Right hindlimb (tissue), 1 donor: Measurements from ENCODE around the gene ERMARD.
A peak's percentile ranks its signal among the peaks of the same experiment; 100 is the strongest.

Source experiments
- DNase-seq: peaks from one replicate; pipeline ENCODE4 v3.0.0-alpha.2; 2018

Gene ERMARD

GRCh38 chr6:169751242-169752073 lies at the start of gene ERMARD, which contains the start of gene DYNLT2:
Gene ERMARD (plus strand): TSS chr6:169751622. CDS start chr6:169751658, 36 bp downstream.
Gene DYNLT2 (minus strand): TSS chr6:169751572. CDS start chr6:169751458, 114 bp downstream.
- DNase-seq = peak; percentile 96

DNA sequence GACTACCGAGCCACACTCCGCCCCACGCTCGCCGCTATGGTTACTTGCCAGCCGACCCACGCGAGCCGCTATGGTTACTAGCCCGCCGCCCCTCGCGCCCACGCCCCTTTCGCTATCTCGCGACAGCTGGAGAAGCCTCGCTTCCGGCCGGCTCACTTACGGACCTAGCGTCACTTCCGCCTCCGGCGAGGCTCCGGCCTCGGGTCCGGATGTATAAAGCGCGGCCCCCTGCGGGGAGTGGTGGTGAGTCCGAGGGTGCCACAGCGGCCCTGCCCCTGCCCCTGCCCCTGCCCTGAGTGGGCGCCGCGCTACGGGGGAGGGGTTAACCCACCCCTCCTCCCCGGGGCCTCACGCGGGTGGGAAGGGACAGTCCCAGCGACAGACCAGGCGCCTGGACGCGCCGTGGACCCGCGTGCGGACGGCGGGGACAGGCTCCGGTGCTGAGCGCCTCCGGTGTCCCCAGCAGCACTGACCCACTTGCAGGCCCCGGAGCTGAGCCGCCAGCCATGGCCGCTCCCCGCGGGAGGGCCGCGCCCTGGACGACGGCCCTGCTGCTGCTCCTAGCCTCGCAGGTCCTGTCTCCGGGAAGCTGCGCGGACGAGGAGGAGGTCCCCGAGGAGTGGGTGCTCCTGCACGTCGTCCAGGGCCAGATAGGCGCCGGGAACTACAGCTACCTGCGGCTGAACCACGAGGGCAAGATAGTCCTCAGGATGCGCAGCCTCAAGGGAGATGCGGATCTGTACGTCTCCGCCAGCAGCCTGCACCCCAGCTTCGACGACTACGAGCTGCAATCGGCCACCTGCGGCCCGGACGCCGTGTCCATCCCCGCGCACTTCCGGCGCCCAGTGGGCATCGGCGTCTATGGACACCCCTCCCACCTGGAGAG lies 49.2 kb upstream of the ERMARD start, which contains the start of the genes C6orf120 and WDR27:
C6orf120 (plus strand) TSS at position 173 of the 886 bp plus-strand sequence; CDS start at position 507, 334 bp downstream.
WDR27 (minus strand) TSS at position 76 of the 886 bp plus-strand sequence. CDS start 13,024 bp downstream, outside the sequence.
- DNase-seq = peak; percentile 97

DNA sequence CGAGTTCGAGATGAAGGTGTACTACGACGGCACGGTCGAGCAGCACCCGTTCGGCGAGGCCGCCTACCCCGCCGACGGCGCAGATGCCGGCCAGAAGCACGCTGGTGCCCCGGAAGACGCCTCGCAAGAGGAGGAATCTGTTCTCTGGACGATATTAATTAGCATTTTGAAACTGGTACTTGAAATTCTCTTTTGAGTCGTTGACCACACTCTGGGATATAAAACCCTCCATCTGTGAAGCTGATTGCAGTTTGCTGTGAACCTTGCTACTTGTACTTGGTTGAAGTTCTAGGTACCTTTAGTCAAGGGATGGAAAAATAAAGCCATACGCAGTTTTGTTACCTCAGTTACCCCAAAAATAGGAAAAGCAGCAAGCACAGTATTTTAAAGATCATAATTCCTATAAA lies 48.6 kb upstream of the ERMARD start:
- DNase-seq = no peak

- no peak for DNase-seq
Measured at GRCh38 chr6:169707772-169708171, 43.6 kb upstream of the ERMARD start.

- no peak for DNase-seq
Measured at GRCh38 chr6:169709293-169709692, 42.1 kb upstream of the ERMARD start.

DNA sequence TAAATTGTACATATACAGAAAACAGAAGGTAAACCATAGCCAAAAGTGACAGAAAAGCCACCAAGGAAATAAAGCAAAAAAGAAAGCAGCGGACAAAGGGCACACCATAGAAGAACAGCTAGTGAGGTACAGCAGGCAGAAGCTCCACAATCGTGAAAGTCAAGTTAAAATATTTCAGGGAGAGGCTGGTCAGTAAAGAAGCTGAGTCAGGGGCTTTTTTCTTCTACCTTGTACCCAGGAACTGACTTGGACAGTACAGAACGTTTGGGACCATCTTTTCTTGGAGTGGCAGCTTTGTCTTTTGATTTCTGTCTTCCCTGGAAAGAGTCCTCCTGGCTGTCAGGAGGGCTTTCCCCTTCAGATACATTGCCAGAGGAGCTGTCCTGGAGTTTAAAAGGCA lies 41.4 kb upstream of the ERMARD start:
- DNase-seq = no peak

DNA sequence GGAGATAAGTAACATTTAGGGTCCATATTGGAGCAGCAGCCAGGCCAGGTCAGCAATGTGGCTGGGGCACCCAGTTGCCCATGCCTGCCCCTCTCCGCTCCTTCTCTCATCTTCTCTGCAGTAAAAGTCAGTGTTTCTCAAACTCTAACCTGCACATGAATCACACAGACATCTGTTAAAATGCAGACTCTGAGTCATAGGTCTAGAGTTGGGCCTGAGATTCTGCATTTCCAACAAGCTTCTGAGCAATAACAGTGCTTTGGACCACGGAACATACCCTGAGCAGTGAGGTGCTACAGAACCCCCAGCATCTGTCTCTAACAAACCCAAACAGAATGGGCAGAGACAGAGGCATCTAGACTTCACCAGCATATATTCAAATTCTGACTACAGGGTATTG lies 37.2 kb upstream of the ERMARD start:
- DNase-seq = no peak

DNA sequence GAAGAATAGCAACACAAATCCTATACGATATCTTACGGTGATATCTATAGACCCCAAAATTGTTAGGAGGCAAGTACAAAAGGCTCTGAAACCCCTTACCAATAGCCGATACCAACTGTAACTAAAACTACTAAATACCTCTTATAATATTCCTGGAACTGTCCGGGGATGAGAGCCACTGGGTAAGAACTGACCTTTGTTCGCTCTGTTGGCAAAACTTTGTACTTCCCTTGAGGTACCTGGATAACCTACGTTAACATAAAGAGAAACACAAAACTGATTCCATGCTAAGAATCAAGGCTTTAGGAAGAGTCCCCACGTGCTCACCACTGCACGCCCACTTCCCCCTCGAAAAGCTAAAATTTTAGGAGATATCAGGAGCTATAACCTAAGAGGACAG lies 36.8 kb upstream of the ERMARD start:
- DNase-seq = no peak

DNA sequence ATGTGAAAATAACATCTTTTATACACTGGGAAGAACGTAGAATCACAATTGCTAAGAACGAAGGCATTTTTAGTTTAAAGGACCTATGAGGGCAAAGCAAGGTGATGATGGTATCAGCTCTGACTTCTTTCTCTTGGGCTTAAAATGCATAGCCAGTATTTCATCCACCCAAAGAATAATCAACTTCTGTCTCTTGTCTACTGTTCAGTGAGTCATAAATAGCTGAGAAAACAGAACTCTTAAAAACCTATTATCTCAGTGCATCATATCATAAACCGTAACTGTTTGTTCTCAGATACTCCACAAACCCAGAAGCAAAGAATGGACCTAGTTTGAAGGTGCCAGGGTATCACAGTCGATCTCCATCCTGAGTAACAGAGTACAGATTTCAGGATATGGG lies 32.3 kb upstream of the ERMARD start:
- no peak for DNase-seq

- no peak for DNase-seq
Measured at GRCh38 chr6:169720207-169720855, 31.1 kb upstream of the ERMARD start.

- peak; percentile 54 for DNase-seq
Measured at GRCh38 chr6:169722362-169723199, 28.8 kb upstream of the ERMARD start.

DNA sequence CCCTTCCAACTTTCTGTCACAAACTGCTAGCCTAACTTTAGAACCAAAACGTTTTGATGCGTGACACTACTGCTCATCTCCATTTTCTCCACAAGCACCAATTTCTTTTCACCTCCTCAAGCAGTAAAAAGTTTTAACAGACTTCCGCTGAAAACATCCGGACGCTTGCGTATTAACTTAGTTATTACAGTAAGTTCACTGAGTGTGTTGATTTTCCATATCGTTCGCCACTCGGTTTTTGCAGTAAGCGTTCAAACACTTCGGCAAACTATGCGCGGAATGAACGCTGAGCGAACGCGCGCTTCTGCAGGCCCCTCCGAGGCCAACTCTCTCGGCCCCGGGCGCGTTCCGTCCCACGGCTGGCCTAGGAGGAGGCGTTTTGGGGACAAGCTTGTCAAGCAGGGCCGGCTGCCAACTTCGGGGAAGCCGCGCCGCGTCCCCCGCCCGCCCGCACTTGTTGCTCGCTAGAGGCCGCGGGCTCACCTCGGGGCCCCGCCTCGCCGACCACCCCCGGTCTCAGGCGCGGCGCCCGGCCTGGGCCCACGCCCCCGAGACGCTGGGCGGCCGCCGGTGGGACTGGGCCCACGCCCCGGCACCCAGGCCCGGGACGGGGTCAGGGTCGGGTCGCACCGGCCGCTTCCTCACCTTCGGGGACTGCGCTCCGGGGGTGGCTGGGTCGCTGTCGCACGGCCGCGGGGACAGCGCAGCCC lies 28.1 kb upstream of the ERMARD start:
- peak; percentile 86 for DNase-seq

- no peak for DNase-seq
Measured at GRCh38 chr6:169723991-169724493, 27.4 kb upstream of the ERMARD start.

DNA sequence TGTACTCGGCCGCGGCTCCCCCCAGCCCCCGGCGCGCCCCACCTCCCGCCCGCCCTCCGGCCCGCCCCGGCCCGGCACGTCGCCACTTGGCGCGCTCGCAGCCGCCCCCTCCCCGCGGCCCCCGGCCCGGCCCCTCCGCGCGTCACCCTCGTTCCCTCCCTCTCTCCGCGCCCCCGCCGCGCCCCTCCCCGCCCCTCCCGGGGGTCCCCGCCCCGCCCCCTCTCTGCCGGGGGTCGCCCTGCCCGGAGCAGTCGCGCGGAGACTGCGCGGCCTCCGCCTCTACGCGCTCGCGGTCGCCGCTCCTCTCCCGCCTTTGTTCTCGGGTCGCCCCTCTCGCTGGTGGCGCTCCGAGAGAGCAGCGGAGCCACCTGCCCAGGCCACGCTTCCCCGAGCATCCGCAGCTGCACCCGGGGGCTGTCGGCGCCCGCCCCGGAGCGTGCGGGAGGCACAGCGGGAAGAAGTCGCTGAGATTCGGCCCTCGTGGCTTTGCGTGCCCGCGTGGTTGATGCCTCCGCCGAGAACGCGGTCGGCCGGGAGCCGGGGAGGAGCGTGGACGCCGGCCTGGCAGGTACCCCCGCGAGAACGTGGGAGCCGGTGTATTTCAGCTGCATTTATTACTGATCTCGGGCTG lies 26.8 kb upstream of the ERMARD start, which contains the start of gene PHF10:
PHF10 (minus strand) TSS at position 7 of the 631 bp plus-strand sequence. CDS start 569 bp downstream, outside the sequence.
- DNase-seq = peak; percentile 90

- peak; percentile 53 for DNase-seq
Measured at GRCh38 chr6:169725125-169726048, 26.0 kb upstream of the ERMARD start.

DNA sequence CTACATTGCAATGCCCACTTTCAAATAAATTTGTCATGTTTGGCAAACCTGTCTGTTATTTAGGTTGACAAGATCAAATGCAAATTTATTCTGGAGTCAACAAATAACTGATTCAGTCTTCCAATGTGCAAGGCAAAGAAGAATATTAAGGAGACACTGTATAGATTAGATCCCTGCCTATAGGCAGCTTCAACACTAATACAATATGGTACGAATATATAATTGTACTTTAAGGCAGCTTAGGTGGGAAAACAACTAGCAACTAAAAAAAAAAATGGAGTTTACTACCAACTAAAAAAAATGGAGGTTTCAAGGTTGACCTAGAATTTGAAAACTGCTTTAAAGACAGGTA lies 25.4 kb upstream of the ERMARD start:
- no peak for DNase-seq

- no peak for DNase-seq
Measured at GRCh38 chr6:169726963-169727362, 24.5 kb upstream of the ERMARD start.

GRCh38 chr6:169729961-169730360 lies 21.5 kb upstream of the ERMARD start:
- DNase-seq = no peak
